Measurements from ENCODE around the gene L3MBTL3. TPM values are rescaled to one million over a fixed set of nuclear protein-coding genes. Genes with fewer than 3 reads are reported as not detected.

Gene L3MBTL3
- total RNA-seq, 4 donors from 2014 or later: 8.1 to 18.1 (median 14.2) TPM

DNA sequence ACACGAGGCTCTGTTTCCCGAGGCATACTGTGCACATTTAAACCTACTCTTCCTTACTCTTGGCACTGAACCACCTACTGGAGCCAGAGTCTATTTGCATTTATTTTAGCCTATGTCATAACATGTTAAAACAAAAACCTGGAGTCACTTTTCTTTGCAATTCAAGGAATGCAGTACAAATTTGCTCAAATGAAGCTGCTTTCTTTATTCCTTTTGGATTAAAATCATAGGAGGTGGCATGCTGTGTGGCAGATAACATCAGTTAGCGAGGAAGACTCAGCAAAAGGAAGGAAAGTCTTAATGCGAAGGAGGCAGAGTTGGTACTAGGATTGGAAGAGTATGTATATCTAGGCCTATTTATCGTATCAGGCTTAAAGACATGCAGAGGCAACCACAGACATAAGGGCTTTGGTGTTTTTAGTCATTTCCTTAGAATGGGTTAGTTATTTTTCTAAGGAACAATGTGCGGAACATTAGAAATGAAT, 111.4 kb downstream of the L3MBTL3 start:
- no peaks in the 10 kb centered on the region for H3K36me3 ChIP-seq
- DNase-seq: no peak
- no peaks in the 10 kb centered on the region for H3K4me1 ChIP-seq

GRCh38 chr6:130132286-130132701, 113.9 kb downstream of the L3MBTL3 start:
- TF ChIP-seq CTCF (IDR thresholded peaks at IDR 0.05) (no peak), POLR2A (IDR thresholded peaks at IDR 0.05) (no peak)
- Histone ChIP-seq H3K4me3 (replicated peaks in 1 of 3) (no peak overlapping the region), H3K27me3 (no peaks in the 10 kb centered on the region), H3K4me1 (no peaks in the 10 kb centered on the region), H3K9me3 (no peaks in the 10 kb centered on the region), H3K36me3 (no peaks in the 10 kb centered on the region), H3K27ac (no peak overlapping the region)
- DNase-seq: no peak
- intact Hi-C loops (cut with DNase I): no loop called here
- 76 to 77% methylated on average over 6 of the region's 6 CpGs for WGBS, 2 donors

More for the DNA sequence above, 111.4 kb downstream of the L3MBTL3 start:
- intact Hi-C loops (cut with DNase I): no loop called here
- 92 to 94% methylated on average over 6 of the region's 6 CpGs for WGBS, 2 donors
- Histone ChIP-seq H3K27me3 (no peaks in the 10 kb centered on the region), H3K9me3 (no peaks in the 10 kb centered on the region), H3K4me3 (replicated peaks in 1 of 3) (no peak overlapping the region), H3K27ac (no peak overlapping the region)
- no peak for TF ChIP-seq POLR2A (IDR thresholded peaks at IDR 0.05)
- no peak for TF ChIP-seq CTCF (IDR thresholded peaks at IDR 0.05)

- 88 to 94% methylated on average over 2 of the region's 2 CpGs for WGBS, 2 donors
- Histone ChIP-seq H3K4me1 (no peaks in the 10 kb centered on the region), H3K27me3 (no peaks in the 10 kb centered on the region), H3K9me3 (no peaks in the 10 kb centered on the region), H3K4me3 (replicated peaks in 1 of 3) (no peak overlapping the region), H3K36me3 (no peaks in the 10 kb centered on the region), H3K27ac (no peak overlapping the region)
- TF ChIP-seq POLR2A (IDR thresholded peaks at IDR 0.05) (no peak), CTCF (IDR thresholded peaks at IDR 0.05) (no peak)
- no peak for DNase-seq
- intact Hi-C loops (cut with DNase I): no loop called here
Observed at GRCh38 chr6:130134582-130134981, 116.2 kb downstream of the L3MBTL3 start.

GRCh38 chr6:130136798-130137197, 118.4 kb downstream of the L3MBTL3 start:
- no peak for TF ChIP-seq POLR2A (IDR thresholded peaks at IDR 0.05)
- no peak for DNase-seq
- H3K36me3 ChIP-seq: no peaks in the 10 kb centered on the region

GRCh38 chr6:130138116-130138908, 119.9 kb downstream of the L3MBTL3 start:
- Histone ChIP-seq H3K4me3 (replicated peaks in 1 of 3) (no peak overlapping the region), H3K9me3 (no peaks in the 10 kb centered on the region), H3K27me3 (no peaks in the 10 kb centered on the region), H3K27ac (no peak overlapping the region), H3K36me3 (no peaks in the 10 kb centered on the region), H3K4me1 (no peaks in the 10 kb centered on the region)
- TF ChIP-seq CTCF (IDR thresholded peaks at IDR 0.05) (no peak), POLR2A (IDR thresholded peaks at IDR 0.05) (no peak)
- WGBS, 2 donors: 79 to 86% methylated on average over 7 of the region's 7 CpGs
- DNase-seq: no peak
- intact Hi-C loops (cut with DNase I): no loop called here

More at GRCh38 chr6:130136798-130137197, 118.4 kb downstream of the L3MBTL3 start:
- H3K27me3 ChIP-seq: no peaks in the 10 kb centered on the region
- H3K4me3 ChIP-seq (replicated peaks in 1 of 3): no peak overlapping the region
- H3K27ac ChIP-seq: no peak overlapping the region
- H3K9me3 ChIP-seq: no peaks in the 10 kb centered on the region
- WGBS, 2 donors: 92% methylated on average over 2 of the region's 2 CpGs
- no peaks in the 10 kb centered on the region for H3K4me1 ChIP-seq
- intact Hi-C loops (cut with DNase I): no loop called here

Measured in thyroid gland (tissue), 4 donors.